Measurements from ENCODE around the gene PDE6B. TPM values are rescaled to one million over a fixed set of nuclear protein-coding genes. Genes with fewer than 3 reads are reported as not detected.

PDE6B gene
- total and polyA plus RNA-seq, 2 of the 13 experiments (the other 11 are each of a cell fraction or from before 2014, with no cell fraction given): 0.38 to 0.40 TPM

DNA sequence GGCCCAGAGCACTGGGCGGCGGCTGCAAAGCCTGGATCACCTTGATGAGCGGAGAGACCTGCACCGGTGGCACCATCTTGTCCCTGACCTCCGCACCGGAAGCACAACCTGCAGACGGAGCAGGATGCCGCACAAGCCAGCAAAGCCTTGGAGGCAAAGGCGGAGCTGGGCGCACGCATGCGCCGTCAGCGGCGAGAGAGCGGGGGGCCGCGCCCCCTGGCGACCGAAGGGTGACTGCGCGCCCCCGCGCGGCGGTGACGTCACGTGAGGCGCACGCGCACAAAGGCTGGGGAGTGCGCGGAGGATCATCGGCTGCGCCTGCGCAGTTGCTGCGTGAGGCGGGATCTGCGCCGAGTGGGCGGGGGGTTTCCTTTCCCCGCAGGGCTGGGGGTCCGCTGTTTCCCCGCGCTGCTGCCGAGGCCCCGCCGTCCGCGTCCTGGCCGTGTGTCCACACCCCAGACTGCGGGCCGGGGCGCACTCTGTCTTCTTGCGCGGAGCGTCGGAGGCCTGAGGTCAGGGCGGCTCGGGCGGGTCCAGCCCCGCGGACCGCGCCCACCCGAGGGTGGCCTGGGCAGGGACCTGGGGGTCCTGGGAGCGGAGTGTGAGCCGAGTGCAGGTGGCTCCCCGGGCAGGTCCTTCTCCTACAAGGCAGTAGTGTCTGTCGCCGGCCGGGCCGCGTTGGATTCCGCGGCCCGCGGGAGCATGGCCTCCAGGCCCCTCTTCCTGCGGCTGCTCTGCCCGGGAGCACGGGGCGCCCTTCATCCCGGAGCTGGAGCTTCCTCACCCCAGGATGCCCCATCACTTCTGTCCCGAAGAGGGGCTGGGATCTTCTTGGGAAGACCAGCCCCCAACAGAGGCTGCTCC is 49.0 kb downstream of the PDE6B start, which contains the start of the genes ATP5ME and MYL5 (continued):
- TF ChIP-seq ZFX (CRISPR knock-in tag; IDR thresholded peaks at IDR 0.05; ENCODE audit: low read depth): peak; percentile 88
- TF ChIP-seq RARA (CRISPR knock-in tag; IDR thresholded peaks at IDR 0.05): peak; percentile 54; the same call in 1 of the 2 replicates
- TF ChIP-seq NFKBIZ (CRISPR knock-in tag; IDR thresholded peaks at IDR 0.05): no peak
- TF ChIP-seq CTCF (CRISPR knock-in tag; IDR thresholded peaks at IDR 0.05): peak; percentile 97
- TF ChIP-seq ZNF382 (CRISPR knock-in tag; IDR thresholded peaks at IDR 0.05; ENCODE audit: borderline replicate concordance): no peak
- TF ChIP-seq TCF12 (IDR thresholded peaks at IDR 0.05): no peak
- TF ChIP-seq TCF12 (CRISPR knock-in tag; IDR thresholded peaks at IDR 0.05): 0 out of 2 replicates have a peak, but pooled peaks have one; percentile 65
- TF ChIP-seq BRCA1 (CRISPR knock-in tag; IDR thresholded peaks at IDR 0.05): no peak
- TF ChIP-seq, protein P1, sequence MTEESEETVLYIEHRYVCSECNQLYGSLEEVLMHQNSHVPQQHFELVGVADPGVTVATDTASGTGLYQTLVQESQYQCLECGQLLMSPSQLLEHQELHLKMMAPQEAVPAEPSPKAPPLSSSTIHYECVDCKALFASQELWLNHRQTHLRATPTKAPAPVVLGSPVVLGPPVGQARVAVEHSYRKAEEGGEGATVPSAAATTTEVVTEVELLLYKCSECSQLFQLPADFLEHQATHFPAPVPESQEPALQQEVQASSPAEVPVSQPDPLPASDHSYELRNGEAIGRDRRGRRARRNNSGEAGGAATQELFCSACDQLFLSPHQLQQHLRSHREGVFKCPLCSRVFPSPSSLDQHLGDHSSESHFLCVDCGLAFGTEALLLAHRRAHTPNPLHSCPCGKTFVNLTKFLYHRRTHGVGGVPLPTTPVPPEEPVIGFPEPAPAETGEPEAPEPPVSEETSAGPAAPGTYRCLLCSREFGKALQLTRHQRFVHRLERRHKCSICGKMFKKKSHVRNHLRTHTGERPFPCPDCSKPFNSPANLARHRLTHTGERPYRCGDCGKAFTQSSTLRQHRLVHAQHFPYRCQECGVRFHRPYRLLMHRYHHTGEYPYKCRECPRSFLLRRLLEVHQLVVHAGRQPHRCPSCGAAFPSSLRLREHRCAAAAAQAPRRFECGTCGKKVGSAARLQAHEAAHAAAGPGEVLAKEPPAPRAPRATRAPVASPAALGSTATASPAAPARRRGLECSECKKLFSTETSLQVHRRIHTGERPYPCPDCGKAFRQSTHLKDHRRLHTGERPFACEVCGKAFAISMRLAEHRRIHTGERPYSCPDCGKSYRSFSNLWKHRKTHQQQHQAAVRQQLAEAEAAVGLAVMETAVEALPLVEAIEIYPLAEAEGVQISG (CRISPR knock-in tag; IDR thresholded peaks at IDR 0.05): peak; percentile 85
- no peak for TF ChIP-seq NPAS2 (CRISPR knock-in tag; IDR thresholded peaks at IDR 0.05; ENCODE audit: borderline replicate concordance)
- no peak; the same call in 1 of the 2 replicates for TF ChIP-seq ZZZ3 (CRISPR knock-in tag; IDR thresholded peaks at IDR 0.05; ENCODE audit: borderline replicate concordance)
- TF ChIP-seq, protein P2, sequence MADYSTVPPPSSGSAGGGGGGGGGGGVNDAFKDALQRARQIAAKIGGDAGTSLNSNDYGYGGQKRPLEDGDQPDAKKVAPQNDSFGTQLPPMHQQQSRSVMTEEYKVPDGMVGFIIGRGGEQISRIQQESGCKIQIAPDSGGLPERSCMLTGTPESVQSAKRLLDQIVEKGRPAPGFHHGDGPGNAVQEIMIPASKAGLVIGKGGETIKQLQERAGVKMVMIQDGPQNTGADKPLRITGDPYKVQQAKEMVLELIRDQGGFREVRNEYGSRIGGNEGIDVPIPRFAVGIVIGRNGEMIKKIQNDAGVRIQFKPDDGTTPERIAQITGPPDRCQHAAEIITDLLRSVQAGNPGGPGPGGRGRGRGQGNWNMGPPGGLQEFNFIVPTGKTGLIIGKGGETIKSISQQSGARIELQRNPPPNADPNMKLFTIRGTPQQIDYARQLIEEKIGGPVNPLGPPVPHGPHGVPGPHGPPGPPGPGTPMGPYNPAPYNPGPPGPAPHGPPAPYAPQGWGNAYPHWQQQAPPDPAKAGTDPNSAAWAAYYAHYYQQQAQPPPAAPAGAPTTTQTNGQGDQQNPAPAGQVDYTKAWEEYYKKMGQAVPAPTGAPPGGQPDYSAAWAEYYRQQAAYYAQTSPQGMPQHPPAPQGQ (CRISPR knock-in tag; IDR thresholded peaks at IDR 0.05; ENCODE audit: borderline replicate concordance): no peak
- TF ChIP-seq CBFB (CRISPR knock-in tag; IDR thresholded peaks at IDR 0.05): peak; percentile 66
- TF ChIP-seq, protein P3, sequence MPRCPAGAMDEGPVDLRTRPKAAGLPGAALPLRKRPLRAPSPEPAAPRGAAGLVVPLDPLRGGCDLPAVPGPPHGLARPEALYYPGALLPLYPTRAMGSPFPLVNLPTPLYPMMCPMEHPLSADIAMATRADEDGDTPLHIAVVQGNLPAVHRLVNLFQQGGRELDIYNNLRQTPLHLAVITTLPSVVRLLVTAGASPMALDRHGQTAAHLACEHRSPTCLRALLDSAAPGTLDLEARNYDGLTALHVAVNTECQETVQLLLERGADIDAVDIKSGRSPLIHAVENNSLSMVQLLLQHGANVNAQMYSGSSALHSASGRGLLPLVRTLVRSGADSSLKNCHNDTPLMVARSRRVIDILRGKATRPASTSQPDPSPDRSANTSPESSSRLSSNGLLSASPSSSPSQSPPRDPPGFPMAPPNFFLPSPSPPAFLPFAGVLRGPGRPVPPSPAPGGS (CRISPR knock-in tag; IDR thresholded peaks at IDR 0.05): peak; percentile 74; the same call in 1 of the 2 replicates
